ENCODE data around the gene KRTAP5-3. TPM values are rescaled to one million over a fixed set of nuclear protein-coding genes. Genes with fewer than 3 reads are reported as not detected.
A peak's percentile ranks its signal among the peaks of the same experiment; 100 is the strongest.

Gene KRTAP5-3
- total RNA-seq, 1 donor from 2014 or later, result not detected

DNA sequence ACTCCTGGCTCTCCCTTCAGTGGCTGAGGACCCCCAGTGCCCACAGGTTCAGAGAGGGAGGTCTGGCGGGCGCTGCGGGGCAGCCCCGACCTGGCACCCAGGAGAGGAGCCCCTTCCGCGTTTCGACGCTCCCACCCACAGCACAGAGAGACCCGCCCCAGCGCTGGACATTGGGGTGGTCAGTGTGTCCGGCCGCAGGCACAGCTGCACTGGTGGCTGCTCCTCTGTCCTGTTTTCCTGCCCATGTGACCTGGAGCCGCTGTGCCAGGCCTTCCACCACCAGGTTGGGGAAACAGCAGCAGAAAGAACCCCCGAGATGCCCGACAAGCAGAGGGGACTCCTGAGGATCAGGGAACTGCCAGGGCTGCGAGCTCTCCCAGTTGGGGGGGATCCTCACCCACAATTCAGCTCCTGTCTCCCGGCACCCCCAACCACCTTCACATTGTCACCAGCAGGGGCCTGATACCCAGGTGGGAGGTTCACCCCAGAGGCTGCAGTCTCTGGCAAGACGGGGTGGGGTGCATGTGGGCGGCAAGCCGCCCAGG lies 35.0 kb upstream of the KRTAP5-3 start:
- no peak for ATAC-seq
- DNase-seq (ENCODE audit: low spot score), result no peak

DNA sequence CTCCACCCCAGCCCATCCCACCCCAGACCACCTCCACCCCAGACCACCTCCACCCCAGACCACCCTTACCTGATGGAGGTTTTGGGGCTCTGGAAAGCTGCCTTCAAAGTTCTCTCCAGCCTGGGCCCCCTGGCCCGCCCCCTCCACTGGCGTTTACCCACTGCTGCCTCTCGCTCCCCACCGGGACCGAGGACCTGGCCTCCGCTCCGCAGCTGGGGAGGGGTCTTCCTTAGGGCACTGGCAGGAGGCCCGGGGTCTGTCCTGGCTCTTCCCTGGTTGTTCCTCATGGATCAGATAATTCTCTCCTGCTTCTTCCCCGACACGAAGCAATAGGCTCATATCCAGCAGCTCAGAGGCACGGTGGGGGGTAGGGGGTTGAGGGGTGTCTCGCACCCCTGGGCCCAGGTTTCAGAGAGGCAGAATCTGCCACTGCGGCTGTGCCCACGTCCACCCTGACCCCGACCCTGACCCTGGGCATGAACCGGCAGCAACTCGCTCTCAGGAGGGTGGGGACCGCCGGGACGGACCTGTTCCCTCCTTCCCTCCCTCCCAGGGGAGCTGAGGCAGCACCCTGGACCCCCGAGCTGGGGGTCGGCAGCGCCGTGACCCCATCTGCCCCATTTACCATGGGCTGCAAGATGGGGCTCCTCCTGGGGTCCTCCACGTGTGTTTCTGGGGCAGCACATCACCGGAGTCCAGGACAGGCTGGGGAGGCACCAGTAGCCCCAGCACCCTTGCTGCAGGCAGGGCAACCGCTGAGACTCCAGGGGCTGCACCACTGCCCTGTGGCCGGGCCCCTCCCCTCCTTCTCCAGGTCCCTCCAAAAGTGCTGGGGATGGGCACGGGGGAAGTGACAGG lies 34.3 kb upstream of the KRTAP5-3 start:
- DNase-seq (ENCODE audit: low spot score), result no peak
- ATAC-seq, result no peak

DNA sequence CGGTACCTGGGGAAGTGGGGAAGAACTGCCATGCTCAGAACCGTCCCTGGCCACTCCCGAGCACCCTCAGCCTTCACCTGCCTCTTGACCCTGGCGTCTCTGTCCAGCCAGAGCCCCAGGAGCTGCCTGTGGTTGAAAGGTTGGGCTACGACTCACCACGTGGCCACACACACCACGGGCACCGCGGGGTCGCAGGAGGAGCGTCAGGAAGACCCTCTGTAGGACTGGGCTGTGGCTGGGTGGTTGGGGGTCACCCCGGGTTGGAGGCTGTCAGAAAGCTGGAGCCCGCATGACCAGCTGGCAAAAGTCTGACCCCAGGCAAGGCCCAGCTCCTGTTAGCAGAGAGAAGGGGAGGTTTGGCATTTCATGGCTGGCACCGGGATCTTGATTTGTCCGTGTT lies 32.8 kb upstream of the KRTAP5-3 start:
- ATAC-seq (no peak), DNase-seq (ENCODE audit: low spot score) (no peak)

DNA sequence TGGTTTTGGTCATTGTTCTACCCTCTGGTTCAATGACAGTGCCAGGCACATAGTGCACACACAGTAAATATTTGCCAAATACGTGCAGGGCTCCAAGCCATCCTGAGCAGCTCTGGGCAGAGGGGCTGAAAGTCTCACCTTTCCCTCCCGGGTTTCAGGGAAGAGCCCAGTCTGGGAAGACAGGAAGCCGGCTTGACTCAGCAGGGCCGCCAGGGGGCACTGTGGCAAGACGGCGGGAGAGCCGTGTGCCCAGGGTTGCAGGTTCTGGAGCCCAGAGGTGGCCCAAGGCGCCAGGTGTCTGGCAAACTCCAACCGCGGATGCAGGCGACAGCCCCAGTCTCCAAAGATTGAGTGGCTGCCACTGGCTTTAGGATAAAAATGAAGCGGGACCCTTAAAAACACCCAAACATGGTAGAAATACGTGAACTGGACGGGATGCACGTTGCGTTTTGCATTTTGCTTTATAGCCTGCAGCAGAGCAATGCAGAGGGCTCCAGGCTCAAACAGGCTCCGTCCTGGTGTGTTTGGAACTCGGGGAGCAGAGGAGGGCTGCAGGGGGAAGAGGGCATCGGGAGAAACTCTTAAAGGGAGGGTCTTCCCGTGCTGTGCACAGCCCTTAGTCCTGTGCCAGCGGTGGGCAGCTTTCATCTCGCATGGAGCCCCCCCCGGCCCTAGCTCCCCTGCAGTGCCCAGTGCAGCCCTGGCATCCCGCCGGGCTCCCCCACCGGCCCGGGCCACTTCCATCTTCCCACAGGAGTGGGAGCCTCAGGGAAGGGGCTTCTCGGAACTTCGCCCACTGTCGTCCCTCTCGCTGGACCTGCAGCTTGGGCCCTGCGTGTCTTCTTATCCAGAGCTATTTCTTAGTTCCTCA lies 32.0 kb upstream of the KRTAP5-3 start:
- DNase-seq (ENCODE audit: low spot score) (no peak), ATAC-seq (peak; percentile 95)

DNA sequence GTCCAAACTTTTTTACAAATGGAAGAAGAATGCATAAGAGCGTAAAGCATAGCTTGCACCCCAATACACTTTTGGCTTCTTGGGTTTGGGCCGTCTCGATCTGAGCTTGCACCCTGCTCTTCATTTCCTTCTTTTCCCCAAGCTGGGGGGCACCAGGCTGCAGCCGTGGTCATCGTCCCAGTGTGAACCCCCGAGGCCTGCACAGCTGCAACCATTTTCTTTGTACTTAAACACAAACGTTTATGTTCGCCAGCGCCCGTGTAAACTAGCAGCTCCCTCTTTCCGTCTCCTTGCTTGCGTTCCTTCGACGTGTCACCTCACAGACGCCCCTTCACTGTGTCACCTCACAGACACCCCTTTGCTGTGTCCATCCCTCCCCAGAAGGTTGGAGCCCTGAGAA lies 31.4 kb upstream of the KRTAP5-3 start:
- DNase-seq (ENCODE audit: low spot score) (no peak), ATAC-seq (no peak)

DNA sequence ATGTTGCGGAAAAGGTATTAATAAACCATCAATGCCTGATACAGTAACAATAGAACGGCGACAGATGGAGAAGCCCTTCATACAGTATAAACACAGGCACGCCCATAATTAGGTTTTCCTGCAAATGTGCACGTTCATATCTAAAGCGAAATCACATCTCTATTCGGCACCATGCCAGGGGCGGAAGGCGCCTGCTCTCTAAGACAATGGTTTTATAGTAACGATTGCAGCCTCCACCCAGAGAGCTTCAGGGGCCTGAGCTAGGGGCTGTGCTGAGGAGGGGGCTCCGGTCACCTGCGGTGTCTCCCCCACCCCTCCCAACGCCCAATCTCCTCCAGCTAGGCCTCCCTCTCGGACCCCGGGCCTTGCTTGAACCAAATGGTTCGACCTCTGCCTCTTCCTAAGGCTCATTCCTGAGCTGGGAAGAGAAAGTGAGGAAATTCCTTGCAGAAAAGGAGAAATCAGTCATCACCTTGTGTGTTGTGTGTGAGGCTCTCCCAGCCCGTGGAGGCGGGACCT lies 30.9 kb upstream of the KRTAP5-3 start:
- DNase-seq (ENCODE audit: low spot score) (no peak), ATAC-seq (no peak)

DNA sequence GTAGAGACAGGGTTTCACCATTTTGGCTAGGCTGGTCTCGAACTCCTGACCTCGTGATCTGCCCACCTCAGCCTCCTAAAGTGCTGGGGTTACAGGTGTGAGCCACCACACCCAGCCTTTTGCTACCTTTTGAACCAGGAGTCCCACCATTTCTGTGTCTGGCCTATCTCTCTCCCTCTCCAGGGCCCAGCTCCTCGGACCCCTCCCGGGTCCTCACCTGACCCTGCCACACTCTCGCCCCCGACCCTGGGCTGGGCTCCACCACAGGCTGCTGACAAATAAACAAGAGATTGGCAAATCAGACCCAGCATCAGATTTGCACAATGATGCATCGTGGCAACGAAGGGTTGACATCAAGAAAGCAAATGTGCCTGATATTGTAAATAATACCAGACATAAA lies 30.1 kb upstream of the KRTAP5-3 start:
- DNase-seq (ENCODE audit: low spot score) (no peak), ATAC-seq (no peak)

DNA sequence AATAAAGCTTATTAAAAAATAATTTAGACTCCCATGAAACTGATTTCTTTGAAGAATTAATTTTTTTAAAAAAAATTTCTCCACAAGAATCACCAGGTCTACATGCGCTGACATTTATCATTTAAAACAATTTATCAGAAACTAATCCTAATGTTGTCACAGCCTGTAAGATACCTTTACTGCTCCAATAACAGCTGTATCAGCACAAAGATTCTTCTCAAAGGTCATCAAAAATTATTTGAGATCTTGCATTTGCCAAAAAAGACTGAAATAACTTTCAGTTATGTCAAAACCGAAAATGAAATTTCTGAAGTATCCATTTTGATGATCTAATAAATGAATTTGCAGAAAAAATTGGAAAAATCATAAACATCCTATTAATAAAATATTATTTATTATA lies 29.4 kb upstream of the KRTAP5-3 start:
- DNase-seq (ENCODE audit: low spot score) (no peak), ATAC-seq (no peak)

DNA sequence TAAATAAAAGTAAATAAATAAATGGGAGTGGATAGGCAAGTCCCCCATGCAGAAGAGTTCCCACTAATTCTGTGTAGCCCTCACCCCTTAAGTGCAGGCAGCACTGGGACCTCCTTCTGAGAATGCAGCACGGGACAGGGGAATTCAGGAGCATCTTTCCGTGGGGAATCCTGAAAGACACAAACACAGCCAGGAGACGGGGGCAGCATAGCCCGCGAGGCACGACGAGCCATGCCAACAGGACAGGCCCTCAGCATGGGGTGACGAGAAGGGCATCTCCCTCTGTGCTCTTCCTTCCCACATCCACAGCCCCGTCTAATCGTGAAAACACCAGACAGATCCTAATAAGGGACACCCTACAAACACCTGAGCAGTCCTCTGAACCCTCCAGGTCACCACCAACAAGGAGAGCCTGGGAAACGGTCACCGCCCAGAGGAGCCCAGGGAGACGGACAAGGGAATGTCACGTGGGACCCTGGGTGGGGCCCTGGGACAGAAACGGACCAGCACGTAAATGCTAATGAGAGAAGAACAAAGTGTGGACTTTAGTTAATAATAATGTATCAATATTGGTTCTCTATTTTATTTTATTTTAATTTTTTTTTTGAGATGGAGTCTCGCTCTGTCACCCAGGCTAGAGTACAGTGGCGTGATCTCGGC lies 28.2 kb upstream of the KRTAP5-3 start:
- no peak for ATAC-seq
- DNase-seq (ENCODE audit: low spot score), result no peak

DNA sequence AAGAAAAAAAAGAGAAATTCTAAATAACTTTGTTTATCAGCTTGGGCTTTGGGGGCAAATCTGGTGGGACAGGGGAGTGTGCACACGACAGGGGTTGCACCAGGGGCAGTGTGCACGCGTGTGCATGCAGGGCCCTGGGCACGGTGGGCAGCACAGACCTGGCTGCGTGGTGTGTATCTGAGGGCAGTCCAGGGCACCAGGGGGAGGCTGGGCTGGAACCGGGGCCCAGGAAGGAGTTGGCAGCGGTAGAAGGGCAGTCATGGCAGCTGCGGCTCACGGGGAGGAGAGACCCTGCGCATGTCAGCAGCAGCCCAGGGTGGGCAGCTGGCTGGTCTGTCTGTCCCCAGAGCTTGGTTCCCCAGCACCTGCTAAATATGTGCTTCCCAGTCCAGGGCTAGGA lies 25.6 kb upstream of the KRTAP5-3 start:
- ATAC-seq, result no peak
- no peak for DNase-seq (ENCODE audit: low spot score)

DNA sequence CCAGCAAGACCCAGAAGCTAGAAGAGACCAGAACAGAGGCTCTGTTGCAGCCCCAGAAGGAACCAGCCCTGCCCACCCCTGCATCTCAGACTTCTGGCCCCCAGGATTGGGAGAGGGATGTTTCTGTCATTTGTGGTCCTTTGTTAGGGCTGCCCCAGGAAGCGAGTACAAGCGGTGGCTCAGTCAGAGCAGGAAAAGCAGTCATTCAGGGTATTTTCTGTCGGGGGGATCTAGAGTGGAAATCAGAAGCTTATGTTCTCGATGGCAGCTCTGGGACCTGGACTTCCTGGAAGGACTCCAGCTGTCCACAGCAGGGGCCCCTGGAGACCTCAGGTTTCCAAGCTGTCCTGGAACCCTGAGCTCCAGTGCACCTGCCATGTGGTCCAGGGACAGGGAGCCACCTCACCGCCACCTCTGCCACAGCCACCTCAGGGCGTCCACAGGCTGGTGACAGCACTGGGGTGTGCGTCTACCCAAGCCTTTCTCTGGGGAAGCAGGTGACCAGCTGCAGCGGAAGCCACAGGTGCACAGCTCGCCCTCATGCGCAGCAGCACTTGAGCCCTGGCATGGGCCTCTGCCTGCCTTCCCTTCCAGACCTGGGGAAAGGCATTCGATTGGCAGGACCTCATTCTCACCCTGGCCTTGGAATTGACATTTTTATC lies 23.9 kb upstream of the KRTAP5-3 start:
- ATAC-seq, result no peak
- no peak for DNase-seq (ENCODE audit: low spot score)

DNA sequence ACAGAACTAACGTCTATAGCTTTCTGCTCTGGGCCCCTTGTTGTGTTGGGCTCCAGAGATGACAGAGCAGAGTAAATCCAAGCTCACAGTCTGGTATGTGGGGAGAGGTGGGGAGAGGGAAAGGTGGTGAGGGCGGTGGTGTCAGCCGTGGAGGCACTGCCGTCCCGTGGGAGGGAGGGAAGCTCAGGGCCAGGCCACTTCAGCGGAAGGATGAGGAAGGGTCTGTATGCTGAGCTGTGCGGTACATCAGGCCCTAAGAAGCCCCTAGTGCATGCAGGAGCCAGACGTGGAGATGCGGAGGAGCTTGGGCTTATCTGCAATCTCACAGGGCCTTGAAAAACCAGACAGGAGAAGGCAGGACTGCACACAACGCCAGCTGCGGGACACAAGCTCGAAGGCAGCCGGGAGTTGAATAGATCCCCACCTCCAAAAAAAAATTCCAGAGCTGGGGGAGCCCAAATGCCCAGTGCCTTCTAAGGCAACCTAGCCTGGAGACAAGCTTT lies 22.9 kb upstream of the KRTAP5-3 start:
- DNase-seq (ENCODE audit: low spot score) (no peak), ATAC-seq (no peak)

DNA sequence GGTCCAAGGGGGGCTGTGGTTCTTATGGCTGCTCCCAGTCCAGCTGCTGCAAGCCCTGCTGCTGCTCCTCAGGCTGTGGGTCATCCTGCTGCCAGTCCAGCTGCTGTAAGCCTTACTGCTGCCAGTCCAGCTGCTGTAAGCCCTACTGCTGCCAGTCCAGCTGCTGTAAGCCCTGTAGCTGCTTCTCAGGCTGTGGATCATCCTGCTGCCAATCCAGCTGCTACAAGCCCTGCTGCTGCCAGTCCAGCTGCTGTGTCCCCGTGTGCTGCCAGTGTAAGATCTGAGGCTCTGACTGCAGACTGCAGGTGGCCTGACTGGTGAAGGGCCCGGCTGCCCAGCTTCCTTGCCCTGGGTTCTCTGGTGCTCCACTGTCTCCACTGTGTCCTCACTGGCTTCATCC lies 22.0 kb upstream of the KRTAP5-3 start:
- no peak for ATAC-seq
- no peak for DNase-seq (ENCODE audit: low spot score)

DNA sequence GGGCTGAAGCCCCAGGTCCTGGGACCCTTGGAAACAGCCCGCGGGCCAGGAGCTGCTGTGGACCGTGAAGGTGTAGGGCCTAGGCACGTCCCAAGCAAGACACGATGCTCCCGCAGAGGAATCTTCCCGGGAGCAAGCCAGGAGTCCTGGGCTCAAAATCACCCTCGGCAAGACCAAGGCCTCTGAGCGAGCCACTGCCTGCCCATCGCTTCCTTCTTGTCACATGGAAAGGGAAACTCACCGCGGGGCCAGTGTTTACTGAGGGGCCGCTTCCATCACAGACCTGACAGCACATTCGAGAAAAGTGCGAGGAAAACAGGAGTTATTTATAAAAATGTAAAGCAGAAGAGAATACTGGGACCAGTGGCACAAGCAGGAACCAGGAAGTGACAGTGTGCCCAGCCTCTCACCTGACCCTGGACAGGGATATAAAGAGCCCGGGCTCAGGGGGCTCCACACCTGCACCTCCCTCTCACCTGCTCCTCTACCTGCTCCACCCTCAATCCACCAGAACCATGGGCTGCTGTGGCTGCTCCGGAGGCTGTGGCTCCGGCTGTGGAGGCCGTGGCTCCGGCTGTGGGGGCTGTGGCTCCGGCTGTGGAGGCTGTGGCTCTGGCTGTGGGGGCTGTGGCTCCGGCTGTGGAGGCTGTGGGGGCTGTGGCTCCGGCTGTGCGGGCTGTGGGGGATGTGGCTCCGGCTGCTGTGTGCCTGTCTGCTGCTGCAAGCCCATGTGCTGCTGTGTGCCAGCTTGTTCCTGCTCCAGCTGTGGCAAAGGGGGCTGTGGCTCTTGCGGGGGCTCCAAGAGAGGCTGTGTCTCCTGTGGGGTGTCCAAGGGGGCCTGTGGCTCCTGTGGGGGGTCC lies 21.3 kb upstream of the KRTAP5-3 start, which contains the start of gene KRTAP5-5:
TSS of gene KRTAP5-5 (plus strand) at position 450 of the 860 bp plus-strand sequence. CDS start at position 516, 66 bp downstream.
- ATAC-seq, result no peak
- DNase-seq (ENCODE audit: low spot score), result no peak

DNA sequence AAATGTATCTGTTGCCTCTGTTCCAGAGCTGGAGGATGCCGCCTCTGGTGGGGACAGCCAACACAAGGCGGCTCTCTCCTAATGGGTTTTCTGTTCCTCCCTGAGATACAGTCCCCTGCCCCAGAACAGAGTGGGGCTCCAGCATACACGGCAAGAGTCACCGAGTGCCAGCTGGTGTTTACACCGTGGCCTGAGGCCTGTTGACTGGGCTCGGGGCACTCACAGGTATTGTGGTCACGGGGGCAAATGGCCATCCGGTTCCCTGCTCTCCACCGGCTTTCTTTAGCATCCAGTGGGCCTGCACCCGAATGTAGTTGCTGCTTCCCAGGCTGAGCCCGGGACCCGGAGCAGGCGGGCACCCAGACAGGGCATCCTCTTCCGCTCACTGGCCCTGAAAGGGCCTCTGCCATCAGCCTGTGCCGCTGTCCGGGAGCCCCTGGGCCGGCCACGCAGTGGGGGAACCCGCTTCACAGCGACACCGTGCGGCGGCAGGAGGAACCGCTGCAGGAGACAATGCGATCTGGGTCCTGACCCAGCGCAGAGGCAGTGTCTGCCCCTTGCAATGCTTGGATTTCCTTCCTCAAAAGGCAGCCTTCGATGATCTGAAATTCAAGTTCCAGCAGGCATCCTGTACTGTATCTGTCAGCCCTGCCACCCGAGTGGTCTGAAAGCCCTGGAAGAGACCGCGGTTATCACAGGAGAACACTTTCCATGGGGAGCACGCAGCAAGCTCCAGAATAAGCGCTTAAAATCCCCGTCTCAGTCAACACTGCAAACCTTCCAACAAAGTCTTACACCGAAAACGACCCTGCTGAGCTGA lies 20.5 kb upstream of the KRTAP5-3 start:
- peak; percentile 93 for ATAC-seq
- DNase-seq (ENCODE audit: low spot score), result no peak

DNA sequence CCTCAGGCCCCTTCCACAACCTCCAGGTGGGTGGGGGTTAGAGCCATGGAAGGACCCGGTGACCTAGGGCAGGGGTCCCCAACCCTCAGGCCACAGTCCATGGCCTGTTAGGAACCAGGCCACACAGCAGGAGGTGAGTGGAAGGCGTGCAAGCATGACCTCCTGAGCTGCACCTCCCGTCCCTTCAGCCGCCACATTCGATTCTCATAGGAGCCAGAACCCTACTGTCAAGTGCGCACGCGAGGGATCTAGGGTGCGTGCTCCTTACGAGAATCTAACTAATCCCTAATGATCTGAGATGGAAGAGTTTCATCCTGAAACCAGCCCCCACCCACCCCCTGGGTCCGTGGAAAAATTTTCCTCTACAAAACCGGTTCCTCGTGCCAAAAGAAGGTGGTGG lies 17.3 kb upstream of the KRTAP5-3 start:
- no peak for DNase-seq (ENCODE audit: low spot score)
- ATAC-seq, result no peak

DNA sequence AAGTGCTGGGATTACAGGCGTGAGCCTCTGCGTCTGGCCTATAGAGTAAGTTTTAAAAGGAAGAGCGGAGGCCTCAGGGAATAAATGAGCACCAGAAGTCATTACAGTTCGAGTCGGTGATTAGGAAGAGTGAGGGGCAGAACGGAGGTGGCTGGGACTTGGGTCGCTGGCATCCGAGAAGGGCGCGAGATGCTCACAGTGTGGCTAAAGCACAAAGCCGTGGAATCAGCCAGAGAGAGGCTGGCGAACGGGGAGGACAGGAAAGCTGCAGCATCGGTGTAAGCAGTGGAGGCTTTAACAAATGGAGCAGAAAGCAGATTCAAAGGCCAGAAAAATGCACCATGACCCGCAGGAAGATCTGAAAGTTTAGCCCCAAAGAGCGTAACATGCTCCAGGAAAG lies 16.4 kb upstream of the KRTAP5-3 start:
- ATAC-seq, result no peak
- no peak for DNase-seq (ENCODE audit: low spot score)

DNA sequence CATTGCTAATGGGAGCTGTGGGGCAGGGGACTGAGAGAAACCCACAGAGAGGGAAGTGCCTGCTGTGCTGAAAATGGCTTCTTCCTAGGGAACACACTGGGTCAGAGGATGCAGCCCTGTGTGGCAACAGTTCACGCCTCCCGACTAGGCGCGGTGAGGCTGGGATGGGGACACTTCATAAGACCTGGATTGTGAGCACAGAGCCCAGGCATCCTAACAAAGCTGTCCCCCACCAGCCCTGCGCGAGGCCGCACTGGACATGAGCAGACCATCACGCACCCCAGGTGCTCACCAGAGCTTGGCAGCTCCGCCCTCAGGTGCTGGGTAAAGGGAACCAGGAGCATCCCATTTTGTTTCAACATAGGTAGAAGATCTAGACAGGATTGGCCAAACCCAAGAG lies 15.5 kb upstream of the KRTAP5-3 start:
- DNase-seq (ENCODE audit: low spot score), result no peak

More for the DNA sequence above, 15.5 kb upstream of the KRTAP5-3 start:
- no peak for ATAC-seq
